Measurements from ENCODE around the gene WDR64. TPM values are rescaled to one million over a fixed set of nuclear protein-coding genes. Genes with fewer than 3 reads are reported as not detected.

WDR64 gene
- total RNA-seq, 6 experiments from 2014 or later, result not detected

DNA sequence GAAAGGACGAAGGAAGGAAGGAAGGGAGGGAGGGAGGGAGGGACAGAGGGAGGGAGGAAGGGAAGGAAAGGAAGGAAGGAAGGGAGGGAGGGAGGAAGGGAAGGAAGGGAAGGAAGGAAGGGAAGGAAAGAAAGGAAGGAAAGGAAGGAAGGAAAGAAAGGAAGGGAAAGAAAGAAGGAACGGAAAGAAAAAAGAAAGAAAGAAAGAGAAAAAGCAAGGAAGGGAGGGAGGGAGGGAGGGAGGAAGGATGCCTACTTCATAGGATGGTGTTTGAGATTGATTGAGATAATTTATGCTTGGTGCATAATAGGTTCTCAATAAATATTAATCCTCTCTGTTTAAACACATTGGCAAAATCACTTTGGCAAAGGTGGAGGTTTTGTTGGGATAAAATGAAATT, 61.2 kb downstream of the WDR64 start:
- no peaks in the 10 kb centered on the region for H3K27me3 Mint-ChIP-seq (ENCODE audit: insufficient read depth)

DNA sequence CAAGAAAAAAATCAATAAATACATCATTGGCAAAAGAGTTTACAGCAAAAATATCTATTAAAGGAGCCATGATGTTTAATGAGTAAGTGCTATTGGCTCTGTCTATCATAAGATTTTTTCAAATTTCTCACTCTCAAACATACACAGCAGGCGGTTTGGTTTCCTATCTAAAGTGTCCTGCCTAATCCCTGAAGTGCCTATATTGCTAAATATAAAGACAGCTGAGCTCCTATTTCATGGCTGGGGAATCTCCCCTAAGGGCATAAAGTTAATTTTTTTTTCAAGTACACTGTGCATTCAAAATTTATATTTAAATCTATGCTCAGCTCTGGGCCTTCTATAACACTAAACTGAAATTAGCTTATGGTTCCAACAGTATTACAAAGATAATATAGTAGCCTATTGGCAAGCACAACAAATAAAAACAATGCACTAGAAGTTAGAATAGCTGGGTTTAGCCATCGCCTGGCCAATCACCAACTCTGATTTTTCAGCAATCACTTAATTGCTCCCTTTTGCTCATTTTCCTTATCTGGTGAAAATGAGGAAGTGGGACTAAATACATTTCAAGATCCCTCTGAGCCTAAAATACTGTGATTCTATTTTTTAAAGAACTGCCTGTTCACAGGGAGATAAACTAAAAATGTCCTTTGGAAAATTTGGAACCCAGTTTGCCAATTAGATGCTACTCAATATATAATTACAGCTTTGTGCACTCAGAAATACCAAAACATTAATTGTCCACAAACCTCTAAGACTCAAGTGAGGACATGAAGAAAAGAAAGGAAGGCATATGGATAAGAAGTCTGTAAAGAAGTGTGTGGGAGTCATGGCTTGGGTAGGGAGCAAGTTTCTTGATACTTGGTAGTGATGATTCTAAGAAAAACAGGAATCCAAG, 62.5 kb downstream of the WDR64 start:
- H3K9me3 Mint-ChIP-seq, result no peaks in the 10 kb centered on the region
- H3K36me3 Mint-ChIP-seq (ENCODE audit: low read depth), result no peaks in the 10 kb centered on the region
- DNase-seq, result no peak
- H3K4me1 Mint-ChIP-seq (ENCODE audit: low read depth), result peaks cover 31% of the 10 kb centered on the region
- no peak overlapping the region for H3K27ac Mint-ChIP-seq
- H3K4me3 Mint-ChIP-seq, result no peak overlapping the region
- TF ChIP-seq CTCF (IDR thresholded peaks at IDR 0.05), result no peak
- no peaks in the 10 kb centered on the region for H3K27me3 Mint-ChIP-seq (ENCODE audit: insufficient read depth)

More for the DNA sequence above, 61.2 kb downstream of the WDR64 start:
- Mint-ChIP-seq H3K4me1 (ENCODE audit: low read depth) (peaks cover 31% of the 10 kb centered on the region), H3K36me3 (ENCODE audit: low read depth) (no peaks in the 10 kb centered on the region), H3K27ac (no peak overlapping the region), H3K4me3 (no peak overlapping the region), H3K9me3 (no peaks in the 10 kb centered on the region)
- no peak for DNase-seq
- TF ChIP-seq CTCF (IDR thresholded peaks at IDR 0.05), result no peak

- no peak for DNase-seq
- no peak for TF ChIP-seq CTCF (IDR thresholded peaks at IDR 0.05)
- Mint-ChIP-seq H3K27me3 (ENCODE audit: insufficient read depth) (no peaks in the 10 kb centered on the region), H3K4me3 (no peak overlapping the region), H3K9me3 (no peaks in the 10 kb centered on the region), H3K36me3 (ENCODE audit: low read depth) (no peaks in the 10 kb centered on the region), H3K27ac (no peak overlapping the region), H3K4me1 (ENCODE audit: low read depth) (peaks cover 31% of the 10 kb centered on the region)
Measured at GRCh38 chr1:241715435-241715834, 63.4 kb downstream of the WDR64 start.

DNA sequence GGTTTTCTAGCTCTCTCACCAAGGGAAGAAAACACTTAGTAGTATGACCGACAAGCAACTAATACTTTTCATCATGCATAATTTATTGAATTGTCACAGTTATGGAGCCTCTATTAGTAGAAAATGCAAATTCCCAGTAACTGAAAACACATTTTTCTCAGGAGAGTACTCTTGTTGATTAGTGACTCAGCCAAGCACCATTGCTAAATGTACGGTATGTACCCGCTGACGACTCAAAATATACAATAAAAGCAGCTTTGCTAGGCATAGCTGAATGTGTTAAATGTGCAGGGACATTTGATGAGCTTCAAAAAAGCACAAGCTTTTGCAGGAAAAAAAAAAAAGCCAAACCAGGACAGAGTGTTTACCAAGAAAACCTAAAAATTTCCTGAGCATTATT, 63.9 kb downstream of the WDR64 start:
- H3K27ac Mint-ChIP-seq, result no peak overlapping the region
- H3K4me3 Mint-ChIP-seq, result no peak overlapping the region
- H3K4me1 Mint-ChIP-seq (ENCODE audit: low read depth), result peaks cover 31% of the 10 kb centered on the region
- no peaks in the 10 kb centered on the region for H3K36me3 Mint-ChIP-seq (ENCODE audit: low read depth)
- DNase-seq, result no peak
- H3K27me3 Mint-ChIP-seq (ENCODE audit: insufficient read depth), result no peaks in the 10 kb centered on the region
- no peaks in the 10 kb centered on the region for H3K9me3 Mint-ChIP-seq
- TF ChIP-seq CTCF (IDR thresholded peaks at IDR 0.05), result no peak

GRCh38 chr1:241716915-241717656, 65.0 kb downstream of the WDR64 start:
- peak; percentile 58 for DNase-seq
- H3K27me3 Mint-ChIP-seq (ENCODE audit: insufficient read depth), result no peaks in the 10 kb centered on the region
- H3K4me1 Mint-ChIP-seq (ENCODE audit: low read depth), result peaks cover 31% of the 10 kb centered on the region
- no peaks in the 10 kb centered on the region for H3K9me3 Mint-ChIP-seq
- no peaks in the 10 kb centered on the region for H3K36me3 Mint-ChIP-seq (ENCODE audit: low read depth)
- peak overlapping the region; percentile 16; the same call in 1 of the 2 replicates for H3K4me3 Mint-ChIP-seq
- no peak for TF ChIP-seq CTCF (IDR thresholded peaks at IDR 0.05)
- no peak overlapping the region for H3K27ac Mint-ChIP-seq

All from HFFc6 (cell line).